Endothelial cell of umbilical vein (primary cell): ENCODE data around the gene SCN9A. TPM values are rescaled to one million over a fixed set of nuclear protein-coding genes. Genes with fewer than 3 reads are reported as not detected.

Experiments
- BruUV-seq: library from RNA; stranded (reverse); fragments of 400-500 nt; replicated peaks from 2 replicates; lab custom pipeline; 2021; lab: Mats Ljungman, UMichigan
- CTCF ChIA-PET: fragments of 300-600, 350-600 bp; sonication (Branson Sonifier 250); formaldehyde crosslinking; loops from one replicate; lab custom pipeline; 2021; ENCODE audit warnings: antibody characterized with exemption, inconsistent platforms; lab: Charles Lee
- POLR2A ChIA-PET: fragments of 300-600, 350-600 bp; sonication (Branson Sonifier 250); formaldehyde crosslinking; loops from one replicate; lab custom pipeline; 2021; ENCODE audit warnings: antibody characterized with exemption, inconsistent platforms; lab: Charles Lee
- DNase-seq: peaks from one replicate; pipeline ENCODE4 v3.0.0-alpha.2; 2011; ENCODE audit warnings: low read depth, low spot score
- FAIRE-seq: peaks from 2 replicates; lab custom pipeline; 2011; peaks lifted over from hg19 to GRCh38; lab: Jason Lieb, UNC
- H2AFZ ChIP-seq: 2 replicates; pipeline ENCODE4 v1.6.0; 2012; ENCODE audit warnings: low read depth, low read length, control low read depth, inconsistent platforms
- H3K27ac ChIP-seq: 2 replicates; pipeline ENCODE4 v1.5.1; 2011; ENCODE audit warnings: low read depth, mild to moderate bottlenecking, control low read depth, low read length, moderate library complexity; ENCODE audit not compliant: insufficient read depth
- H3K27me3 ChIP-seq, 2 experiments: 2 replicates each; pipeline versions ENCODE4 v1.6.0 to v1.6.1; 2011; ENCODE audit warnings: low read length in 2 of 2, mixed read lengths in 1 of 2; ENCODE audit not compliant: control insufficient read depth in 2 of 2, insufficient read depth in 2 of 2
- H3K36me3 ChIP-seq, 2 experiments: 2 replicates in 1 of 2; 3 replicates in 1 of 2; pipeline ENCODE4 v1.5.1; 2011; ENCODE audit warnings: low read length in 2 of 2, mild to moderate bottlenecking in 1 of 2, moderate library complexity in 1 of 2; ENCODE audit not compliant: control insufficient read depth in 2 of 2, insufficient read depth in 2 of 2; ENCODE audit errors: extremely low read depth in 1 of 2
- H3K4me1 ChIP-seq: 3 replicates; pipeline ENCODE4 v1.5.1; 2011; ENCODE audit warnings: mild to moderate bottlenecking, low read length; ENCODE audit not compliant: control insufficient read depth, insufficient read depth; ENCODE audit errors: extremely low read depth
- H3K4me2 ChIP-seq: 2 replicates; pipeline ENCODE4 v1.6.1; 2011; ENCODE audit warnings: low read length, control low read depth, mixed read lengths; ENCODE audit not compliant: insufficient read depth
- H3K4me3 ChIP-seq, 3 experiments: fragments of 200-600 bp in 1 of 3; sonication (generic), shearing (Covaris generic) in 1 of 3; replicated peaks in 1 of 3; 2 replicates each; pipeline ENCODE4 v1.5.1; 2011 to 2016; ENCODE audit warnings: control low read depth in 3 of 3, low read length in 3 of 3, mild to moderate bottlenecking in 2 of 3, inconsistent platforms in 1 of 3, low read depth in 1 of 3, moderate library complexity in 1 of 3; ENCODE audit not compliant: insufficient read depth in 1 of 3
- H3K79me2 ChIP-seq: 2 replicates; pipeline ENCODE4 v1.6.0; 2012; ENCODE audit warnings: low read length, inconsistent platforms; ENCODE audit not compliant: control insufficient read depth, insufficient read depth
- H3K9ac ChIP-seq: replicated peaks from 2 replicates; pipeline ENCODE3; 2011; ENCODE audit warnings: low read length, control low read depth; ENCODE audit not compliant: insufficient read depth; ENCODE audit errors: extremely low read depth
- H3K9me1 ChIP-seq: replicated peaks from 3 replicates; pipeline ENCODE4 v1.6.0; 2011; ENCODE audit warnings: mild to moderate bottlenecking, low read length; ENCODE audit not compliant: control insufficient read depth, insufficient read depth; ENCODE audit errors: extremely low read depth
- H3K9me3 ChIP-seq: replicated peaks from 2 replicates; pipeline ENCODE4 v1.5.1; 2012; ENCODE audit warnings: low read length, inconsistent platforms; ENCODE audit not compliant: control insufficient read depth, insufficient read depth
- H4K20me1 ChIP-seq: replicated peaks from 2 replicates; pipeline ENCODE3; 2011; ENCODE audit warnings: mild to moderate bottlenecking, low read length; ENCODE audit not compliant: control insufficient read depth, insufficient read depth; ENCODE audit errors: extremely low read depth
- EZH2 ChIP-seq: IDR thresholded peaks from 2 replicates; pipeline ENCODE4 v1.6.1; 2012; ENCODE audit warnings: borderline replicate concordance, low read depth, mild to moderate bottlenecking, moderate library complexity, low read length, inconsistent platforms; ENCODE audit not compliant: severe bottlenecking
- FOS ChIP-seq: IDR thresholded peaks from 2 replicates; pipeline ENCODE4 v1.6.1; 2011; ENCODE audit warnings: mild to moderate bottlenecking, low read length, moderate library complexity, borderline replicate concordance; ENCODE audit not compliant: insufficient read depth
- GATA2 ChIP-seq: IDR thresholded peaks from 2 replicates; pipeline ENCODE4 v1.7.0; 2011; ENCODE audit warnings: low read depth, mild to moderate bottlenecking, moderate library complexity, mixed read lengths, low read length; ENCODE audit not compliant: insufficient read length, insufficient read depth
- JUN ChIP-seq: IDR thresholded peaks from 2 replicates; pipeline ENCODE4 v1.6.1; 2011; ENCODE audit warnings: borderline replicate concordance, low read depth; ENCODE audit not compliant: insufficient read length, insufficient read depth
- MAX ChIP-seq: IDR thresholded peaks from 2 replicates; pipeline ENCODE4 v1.6.1; 2011; ENCODE audit not compliant: insufficient read depth, insufficient read length
- MYC ChIP-seq: IDR thresholded peaks from one replicate; pipeline ENCODE4 v1.6.1; 2011; ENCODE audit warnings: mild to moderate bottlenecking, low read depth, low read length
- POLR2A ChIP-seq: IDR thresholded peaks from 2 replicates; pipeline ENCODE4 v1.6.1; 2012; ENCODE audit warnings: low read depth, mild to moderate bottlenecking, control low read depth, low read length
- POLR2AphosphoS5 ChIP-seq: IDR thresholded peaks from 2 replicates; pipeline ENCODE4 v1.6.1; 2012; ENCODE audit warnings: low read depth, mild to moderate bottlenecking, control low read depth, low read length, moderate library complexity; ENCODE audit not compliant: insufficient read depth
- dilution Hi-C: fragments of 300-500 bp; cut with MboI; formaldehyde crosslinking; loops from one replicate; pipeline ENCODE4 v1.15.0; 2019; ENCODE audit warnings: low sequenced_read_pairs; ENCODE audit not compliant: extremely low pct_ligation_motif_present
- intact Hi-C: fragments of 100-400 bp; cut with micrococcal nuclease; formaldehyde crosslinking; loops from one replicate; pipeline ENCODE4 v1.10.0; 2022
- polyA plus RNA-seq, 4 experiments: library from polyadenylated mRNA; depleted of rRNA in 3 of 4; stranded (reverse) in 3 of 4; unstranded in 1 of 4; fragments of >200 nt; gene quantifications; 2 replicates each; pipeline versions ENCODE4 v1.2.1 to v1.2.3, GENCODE V29; 2011 to 2012; ENCODE audit warnings: missing spikeins in 1 of 4
- total RNA-seq: library from RNA; stranded (reverse); gene quantifications from 2 replicates; pipeline ENCODE4 v1.2.3, GENCODE V29; 2021
- TF ChIP-seq, protein P1 (sequence below), 2 donors: IDR thresholded peaks; 1 replicate in 1 of 2; 2 replicates in 1 of 2; pipeline ENCODE4 v1.5.1; 2011; ENCODE audit warnings: low read length in 2 of 2, mild to moderate bottlenecking in 2 of 2, moderate library complexity in 2 of 2, control low read depth in 1 of 2, inconsistent platforms in 1 of 2, low read depth in 1 of 2; ENCODE audit not compliant: insufficient read depth in 1 of 2; ENCODE audit errors: extremely low read depth in 1 of 2

The SCN9A gene
- total and polyA plus RNA-seq, 2 donors (not counting 3 experiments of a cell fraction or from before 2014, with no cell fraction given), result 0.88 to 1.6 TPM

- H2AFZ ChIP-seq, result no peak overlapping the region
- ChIA-PET CTCF (no interaction called here), POLR2A (no interaction called here)
- no peaks in the 10 kb centered on the region for H3K4me1 ChIP-seq
- intact Hi-C loops, result no loop called here
- H3K27me3 ChIP-seq, result no peaks in the 10 kb centered on the region
- H3K36me3 ChIP-seq, result no peaks in the 10 kb centered on the region
- H3K79me2 ChIP-seq, result no peaks in the 10 kb centered on the region
- no peak overlapping the region for H3K4me3 ChIP-seq
- no TSS peak for BruUV-seq
- H3K9ac ChIP-seq, result no peak overlapping the region
- H3K9me3 ChIP-seq, result no peaks in the 10 kb centered on the region
- no peaks in the 10 kb centered on the region for H3K9me1 ChIP-seq
- H3K27ac ChIP-seq, result no peak overlapping the region
- FAIRE-seq, result no peak
- TF ChIP-seq MAX (no peak), POLR2AphosphoS5 (no peak), FOS (no peak), GATA2 (no peak), POLR2A (no peak), EZH2 (no peak), MYC (no peak), JUN (no peak)
- TF ChIP-seq, protein P1, sequence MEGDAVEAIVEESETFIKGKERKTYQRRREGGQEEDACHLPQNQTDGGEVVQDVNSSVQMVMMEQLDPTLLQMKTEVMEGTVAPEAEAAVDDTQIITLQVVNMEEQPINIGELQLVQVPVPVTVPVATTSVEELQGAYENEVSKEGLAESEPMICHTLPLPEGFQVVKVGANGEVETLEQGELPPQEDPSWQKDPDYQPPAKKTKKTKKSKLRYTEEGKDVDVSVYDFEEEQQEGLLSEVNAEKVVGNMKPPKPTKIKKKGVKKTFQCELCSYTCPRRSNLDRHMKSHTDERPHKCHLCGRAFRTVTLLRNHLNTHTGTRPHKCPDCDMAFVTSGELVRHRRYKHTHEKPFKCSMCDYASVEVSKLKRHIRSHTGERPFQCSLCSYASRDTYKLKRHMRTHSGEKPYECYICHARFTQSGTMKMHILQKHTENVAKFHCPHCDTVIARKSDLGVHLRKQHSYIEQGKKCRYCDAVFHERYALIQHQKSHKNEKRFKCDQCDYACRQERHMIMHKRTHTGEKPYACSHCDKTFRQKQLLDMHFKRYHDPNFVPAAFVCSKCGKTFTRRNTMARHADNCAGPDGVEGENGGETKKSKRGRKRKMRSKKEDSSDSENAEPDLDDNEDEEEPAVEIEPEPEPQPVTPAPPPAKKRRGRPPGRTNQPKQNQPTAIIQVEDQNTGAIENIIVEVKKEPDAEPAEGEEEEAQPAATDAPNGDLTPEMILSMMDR (IDR thresholded peaks at IDR 0.05; ENCODE audit: extremely low read depth in 1 of 2, insufficient read depth in 1 of 2, low read depth in 1 of 2, low read length in 2 of 2), result no peak
- no peak overlapping the region for H3K4me2 ChIP-seq
- dilution Hi-C loops, result no loop called here
- H4K20me1 ChIP-seq, result no peaks in the 10 kb centered on the region
- no peak for DNase-seq
These were observed 128.8 kb downstream of the SCN9A start for GRCh38 chr2:166246901-166247300.
